Measurements from ENCODE around the gene EDN2.

DNA sequence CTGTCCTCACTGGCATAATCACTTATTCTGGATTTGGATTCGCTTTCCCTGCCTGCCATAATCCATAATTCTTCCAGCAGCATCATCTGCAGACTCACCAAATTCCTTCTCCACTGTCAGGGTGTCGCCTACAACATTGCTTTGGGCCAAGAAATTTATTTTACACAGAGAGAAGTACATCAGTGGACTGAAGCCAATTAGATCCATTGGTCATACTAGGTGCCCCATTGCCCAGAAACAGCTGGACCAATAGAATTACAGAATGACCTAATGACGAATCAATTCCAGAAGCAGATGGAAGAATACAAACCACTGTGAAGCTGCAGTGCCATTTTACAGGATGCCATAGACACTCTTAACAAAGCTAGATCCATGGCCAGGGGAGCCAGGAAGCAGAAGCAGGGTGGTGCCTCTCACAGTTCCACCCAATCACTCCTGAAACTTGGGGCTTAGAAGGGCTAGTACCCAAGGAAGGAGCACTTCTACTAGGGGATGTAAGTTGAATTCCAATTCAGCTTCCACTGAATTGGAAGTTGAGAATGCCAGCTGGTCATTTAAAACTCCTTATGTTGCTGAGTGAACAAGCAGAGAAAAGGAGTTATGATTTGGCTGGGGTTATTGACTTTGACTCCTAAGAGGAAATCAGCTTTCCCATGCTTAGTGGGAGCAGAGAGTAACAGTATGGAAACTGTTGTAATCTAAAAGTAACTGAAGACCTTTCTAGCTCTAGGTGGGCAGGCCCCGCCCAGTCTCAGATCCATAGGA is 44.0 kb downstream of the EDN2 start:
- TF ChIP-seq, protein P1, sequence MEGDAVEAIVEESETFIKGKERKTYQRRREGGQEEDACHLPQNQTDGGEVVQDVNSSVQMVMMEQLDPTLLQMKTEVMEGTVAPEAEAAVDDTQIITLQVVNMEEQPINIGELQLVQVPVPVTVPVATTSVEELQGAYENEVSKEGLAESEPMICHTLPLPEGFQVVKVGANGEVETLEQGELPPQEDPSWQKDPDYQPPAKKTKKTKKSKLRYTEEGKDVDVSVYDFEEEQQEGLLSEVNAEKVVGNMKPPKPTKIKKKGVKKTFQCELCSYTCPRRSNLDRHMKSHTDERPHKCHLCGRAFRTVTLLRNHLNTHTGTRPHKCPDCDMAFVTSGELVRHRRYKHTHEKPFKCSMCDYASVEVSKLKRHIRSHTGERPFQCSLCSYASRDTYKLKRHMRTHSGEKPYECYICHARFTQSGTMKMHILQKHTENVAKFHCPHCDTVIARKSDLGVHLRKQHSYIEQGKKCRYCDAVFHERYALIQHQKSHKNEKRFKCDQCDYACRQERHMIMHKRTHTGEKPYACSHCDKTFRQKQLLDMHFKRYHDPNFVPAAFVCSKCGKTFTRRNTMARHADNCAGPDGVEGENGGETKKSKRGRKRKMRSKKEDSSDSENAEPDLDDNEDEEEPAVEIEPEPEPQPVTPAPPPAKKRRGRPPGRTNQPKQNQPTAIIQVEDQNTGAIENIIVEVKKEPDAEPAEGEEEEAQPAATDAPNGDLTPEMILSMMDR (IDR thresholded peaks at IDR 0.05; ENCODE audit: low read depth, low read length, poor library complexity, severe bottlenecking) = no peak
- TF ChIP-seq EZH2phosphoT487 (IDR thresholded peaks at IDR 0.05; ENCODE audit: borderline replicate concordance, low read length) = no peak

Measured in DOHH2 (cell line).